Measurements from ENCODE around the gene SUCO. TPM values are rescaled to one million over a fixed set of nuclear protein-coding genes. Genes with fewer than 3 reads are reported as not detected.

SUCO gene
- total and polyA plus RNA-seq, 2 of the 13 experiments (the other 11 are each of a cell fraction or from before 2014, with no cell fraction given), result 12.6 to 25.5 TPM

GRCh38 chr1:172646653-172647052 is 113.7 kb downstream of the SUCO start:
- no peak overlapping the region for H3K9ac ChIP-seq (ENCODE audit: insufficient read depth, low read depth, low read length)
- H3K9me3 ChIP-seq (ENCODE audit: low read length), result no peaks in the 10 kb centered on the region
- ChIA-PET CTCF (ENCODE audit: low intra/inter-chr PET ratio, low total read pairs) (no interaction called here), POLR2A (no interaction called here)
- FAIRE-seq (no peak), DNase-seq (ENCODE audit: low spot score) (no peak), ATAC-seq (no peak)
- 0% methylated on average over 1 of the region's 1 CpG for WGBS (ENCODE audit: low lambda C conversion rate)
- no peak overlapping the region for H3K4me3 ChIP-seq (replicated peaks in 1 of 3; ENCODE audit: insufficient read depth in 1 of 3, low read depth in 2 of 3, low read length in 3 of 3)
- no TSS peak for BruUV-seq (replicated peaks)
- peaks cover 0 to 6% of the 10 kb centered on the region in 2 experiments; a peak in 1 of 5 replicates for H3K27me3 ChIP-seq (ENCODE audit: control insufficient read depth in 1 of 2, insufficient read depth in 2 of 2, low read length in 2 of 2)
- no peaks in the 10 kb centered on the region for H3K79me2 ChIP-seq (ENCODE audit: insufficient read depth, low read length)
- H4K20me1 ChIP-seq (ENCODE audit: insufficient read depth, low read length), result no peaks in the 10 kb centered on the region
- no peak overlapping the region for H2AFZ ChIP-seq (ENCODE audit: low read length)
- intact Hi-C loops (cut with micrococcal nuclease; ENCODE audit: unreplicated experiment) (no loop called here), in situ Hi-C loops (cut with HindIII; ENCODE audit: extremely low pct_ligation_motif_present, low pct_unique_long_range_greater_than_20kb) (no loop called here)
- H3K27ac ChIP-seq (ENCODE audit: extremely low read length, insufficient read depth, low read length), result no peak overlapping the region
- no peak overlapping the region for H3K4me2 ChIP-seq (ENCODE audit: low read depth, low read length)
- H3K36me3 ChIP-seq (replicated peaks in 1 of 2; ENCODE audit: control insufficient read depth in 1 of 2, insufficient read depth in 2 of 2, low read length in 2 of 2), result no peaks in the 10 kb centered on the region
- peaks cover 27% of the 10 kb centered on the region for H3K4me1 ChIP-seq (ENCODE audit: insufficient read depth, low read length)
- TF ChIP-seq NFE2L1 (CRISPR knock-in tag; IDR thresholded peaks at IDR 0.05; ENCODE audit: borderline replicate concordance) (no peak), CSRNP1 (CRISPR knock-in tag; IDR thresholded peaks at IDR 0.05) (no peak), ZNF562 (CRISPR knock-in tag; IDR thresholded peaks at IDR 0.05; ENCODE audit: borderline replicate concordance) (no peak), ZBTB46 (CRISPR knock-in tag; IDR thresholded peaks at IDR 0.05; ENCODE audit: borderline replicate concordance) (no peak), GRHL1 (CRISPR knock-in tag; conservative IDR thresholded peaks at IDR 0.05) (no peak), TFAP4 (IDR thresholded peaks at IDR 0.05; ENCODE audit: borderline replicate concordance, low read depth) (no peak), LBX2 (CRISPR knock-in tag; IDR thresholded peaks at IDR 0.05; ENCODE audit: borderline replicate concordance) (no peak), ZNF276 (CRISPR knock-in tag; IDR thresholded peaks at IDR 0.05; ENCODE audit: low read depth) (no peak), CBX5 (CRISPR knock-in tag; IDR thresholded peaks at IDR 0.05; ENCODE audit: borderline replicate concordance) (no peak), DNMT3B (CRISPR knock-in tag; conservative IDR thresholded peaks at IDR 0.05) (no peak), ZC3H4 (CRISPR knock-in tag; IDR thresholded peaks at IDR 0.05; ENCODE audit: borderline replicate concordance) (no peak), EHMT2 (IDR thresholded peaks at IDR 0.05; ENCODE audit: borderline replicate concordance, low read depth, low read length) (no peak)

Measured in HepG2 (cell line).